Peyer's patch (tissue), 4 donors: ENCODE results near the gene SHB.

Source experiments
- CTCF ChIP-seq, 6 experiments: fragments of 450-650 bp in 4 of 6; fragments of 200-600 bp in 2 of 6; sonication (generic) in 1 of 6; IDR thresholded peaks; one replicate each; pipeline ENCODE4 v1.5.1; 2017 to 2019; ENCODE audit warnings: antibody characterized with exemption in 6 of 6, mild to moderate bottlenecking in 3 of 6, moderate library complexity in 1 of 6
- POLR2A ChIP-seq, 2 donors: fragments of 450-650 bp; IDR thresholded peaks; one replicate each; pipeline ENCODE4 v1.5.1; 2017; ENCODE audit warnings: antibody characterized with exemption in 2 of 2, mild to moderate bottlenecking in 2 of 2, moderate library complexity in 2 of 2

DNA sequence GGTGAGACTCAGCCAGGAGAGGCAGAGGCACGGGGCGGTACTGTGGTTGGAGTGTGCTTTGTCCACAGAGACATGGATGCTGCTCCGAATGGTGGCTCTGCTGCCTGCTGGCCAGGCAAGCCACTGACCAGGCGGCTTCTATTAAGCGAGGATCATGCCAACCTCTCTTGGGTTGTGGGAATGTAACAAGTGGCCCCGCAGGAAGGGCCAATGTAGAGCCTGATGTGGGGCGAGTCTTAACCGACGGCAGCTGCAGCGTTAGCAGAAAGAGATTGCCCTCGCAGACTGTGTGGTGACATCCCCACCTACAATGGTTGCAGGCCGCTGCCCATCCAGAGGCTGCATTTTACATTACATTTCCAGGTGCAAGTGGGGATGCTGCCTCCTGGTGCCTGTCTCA is 118.5 kb downstream of the SHB start:
- no peak for TF ChIP-seq CTCF (IDR thresholded peaks at IDR 0.05)
- TF ChIP-seq POLR2A (IDR thresholded peaks at IDR 0.05): no peak
